GM15510 (cell line): ENCODE data around the gene ZNF618.

Experiments used
- POLR2A ChIP-seq: IDR thresholded peaks from 3 replicates; pipeline ENCODE4 v1.6.1; 2011; ENCODE audit warnings: borderline replicate concordance; ENCODE audit not compliant: insufficient read length; ENCODE audit errors: extremely low read depth

The ZNF618 gene

GRCh38 chr9:114046237-114046755, 170.2 kb downstream of the ZNF618 start:
- TF ChIP-seq POLR2A: no peak

GRCh38 chr9:114046875-114047274, 170.8 kb downstream of the ZNF618 start:
- TF ChIP-seq POLR2A: no peak

GRCh38 chr9:114047717-114048116, 171.6 kb downstream of the ZNF618 start:
- TF ChIP-seq POLR2A: no peak

- no peak for TF ChIP-seq POLR2A
Observed at GRCh38 chr9:114048533-114049415, 172.7 kb downstream of the ZNF618 start.

GRCh38 chr9:114049441-114050225, 173.5 kb downstream of the ZNF618 start:
- TF ChIP-seq POLR2A: no peak

- no peak for TF ChIP-seq POLR2A
Observed at GRCh38 chr9:114050226-114050568, 174.1 kb downstream of the ZNF618 start.

- TF ChIP-seq POLR2A: no peak
Observed at GRCh38 chr9:114050646-114051045, 174.5 kb downstream of the ZNF618 start.

- TF ChIP-seq POLR2A: no peak
Observed at GRCh38 chr9:114051281-114051680, 175.2 kb downstream of the ZNF618 start.

GRCh38 chr9:114051706-114052105, 175.6 kb downstream of the ZNF618 start:
- TF ChIP-seq POLR2A: no peak

GRCh38 chr9:114053246-114054005, 177.3 kb downstream of the ZNF618 start:
- no peak for TF ChIP-seq POLR2A

- no peak for TF ChIP-seq POLR2A
Observed at GRCh38 chr9:114054191-114054690, 178.1 kb downstream of the ZNF618 start.

- TF ChIP-seq POLR2A: no peak
Observed at GRCh38 chr9:114055061-114055460, 179.0 kb downstream of the ZNF618 start.

- no peak for TF ChIP-seq POLR2A
Observed at GRCh38 chr9:114055894-114056293, 179.8 kb downstream of the ZNF618 start.

- TF ChIP-seq POLR2A: no peak
Observed at GRCh38 chr9:114056527-114056926, 180.4 kb downstream of the ZNF618 start.
